Fibroblast of pulmonary artery (primary cell): ENCODE measurements around the gene F2R.
A peak's percentile ranks its signal among the peaks of the same experiment; 100 is the strongest.

Source experiments
- DNase-seq: peaks from one replicate; pipeline ENCODE4 v3.0.0-alpha.2; 2010; ENCODE audit warnings: low read depth
- H3K4me3 ChIP-seq: replicated peaks from 2 replicates; pipeline ENCODE4 v1.5.1; 2011; ENCODE audit warnings: low read depth, mild to moderate bottlenecking, control low read depth, low read length, moderate library complexity
- CTCF ChIP-seq: IDR thresholded peaks from 2 replicates; pipeline ENCODE4 v1.5.1; 2011; ENCODE audit warnings: mild to moderate bottlenecking, control low read depth, low read length, inconsistent platforms; ENCODE audit errors: missing control alignments

F2R gene

GRCh38 chr5:76690037-76690679 is 25.8 kb upstream of the F2R start:
- no peak overlapping the region for H3K4me3 ChIP-seq
- no peak for TF ChIP-seq CTCF
- DNase-seq = no peak

GRCh38 chr5:76690704-76691466 is 25.0 kb upstream of the F2R start:
- peak; percentile 45 for DNase-seq
- TF ChIP-seq CTCF = no peak
- H3K4me3 ChIP-seq = no peak overlapping the region

- peak; percentile 57 for DNase-seq
- TF ChIP-seq CTCF = no peak
- H3K4me3 ChIP-seq = no peak overlapping the region
Measured at GRCh38 chr5:76691467-76692273, 24.3 kb upstream of the F2R start.

GRCh38 chr5:76692274-76692540 is 23.7 kb upstream of the F2R start:
- DNase-seq = no peak
- no peak overlapping the region for H3K4me3 ChIP-seq
- no peak for TF ChIP-seq CTCF

- DNase-seq = no peak
- no peak overlapping the region for H3K4me3 ChIP-seq
- TF ChIP-seq CTCF = no peak
Measured at GRCh38 chr5:76692651-76693050, 23.3 kb upstream of the F2R start.

- no peak overlapping the region for H3K4me3 ChIP-seq
- no peak for DNase-seq
- no peak for TF ChIP-seq CTCF
Measured at GRCh38 chr5:76693141-76693540, 22.8 kb upstream of the F2R start.
